Liver (tissue), 9 donors: Measurements from ENCODE around the gene FRMD1. TPM values are rescaled to one million over a fixed set of nuclear protein-coding genes. Genes with fewer than 3 reads are reported as not detected.

ENCODE experiments used
- DNase-seq: peaks from one replicate; pipeline ENCODE4 v3.0.0-alpha.2; 2017; ENCODE audit warnings: low spot score
- H3K27ac ChIP-seq, 2 donors: one replicate each; pipeline ENCODE4 v1.7.0; 2013; ENCODE audit warnings: inconsistent platforms in 2 of 2, low read length in 2 of 2, control low read depth in 1 of 2, low read depth in 1 of 2, mild to moderate bottlenecking in 1 of 2
- H3K27me3 ChIP-seq, 4 donors: one replicate each; pipeline versions ENCODE4 v1.6.1 to v1.7.0; 2013; ENCODE audit warnings: low read length in 3 of 4, inconsistent platforms in 1 of 4, mild to moderate bottlenecking in 1 of 4, moderate library complexity in 1 of 4; ENCODE audit not compliant: control insufficient read depth in 4 of 4, insufficient read depth in 4 of 4
- H3K36me3 ChIP-seq, 4 donors: one replicate each; pipeline versions ENCODE4 v1.6.1 to v1.7.0; 2013; ENCODE audit warnings: low read length in 3 of 4, mild to moderate bottlenecking in 3 of 4, low read depth in 1 of 4, moderate library complexity in 1 of 4; ENCODE audit not compliant: control insufficient read depth in 4 of 4, insufficient read depth in 3 of 4
- H3K4me1 ChIP-seq, 4 donors: one replicate each; pipeline versions ENCODE4 v1.6.1 to v1.7.0; 2013; ENCODE audit warnings: low read length in 3 of 4, mild to moderate bottlenecking in 3 of 4, moderate library complexity in 1 of 4; ENCODE audit not compliant: control insufficient read depth in 4 of 4, insufficient read depth in 4 of 4
- H3K4me3 ChIP-seq, 3 donors: one replicate each; pipeline versions ENCODE4 v1.6.1 to v1.7.0; 2013; ENCODE audit warnings: low read length in 3 of 3, control low read depth in 1 of 3, low read depth in 1 of 3, mild to moderate bottlenecking in 1 of 3
- H3K9ac ChIP-seq, 2 donors: one replicate each; pipeline ENCODE4 v1.7.0; 2013; ENCODE audit warnings: low read length in 2 of 2, mild to moderate bottlenecking in 2 of 2, moderate library complexity in 2 of 2, control low read depth in 1 of 2, low read depth in 1 of 2
- H3K9me3 ChIP-seq, 4 donors: one replicate each; pipeline versions ENCODE4 v1.6.1 to v1.7.0; 2013; ENCODE audit warnings: low read length in 3 of 4; ENCODE audit not compliant: control insufficient read depth in 4 of 4
- ATF3 ChIP-seq: IDR thresholded peaks from 2 replicates; pipeline ENCODE4 v1.6.1; 2016; ENCODE audit warnings: antibody characterized with exemption
- CTCF ChIP-seq: fragments of 150-350 bp; IDR thresholded peaks from 2 replicates; pipeline ENCODE4 v1.5.1; 2017; ENCODE audit warnings: improper control_type of control experiment, low read depth, low read length; ENCODE audit not compliant: missing input control
- EGR1 ChIP-seq, 2 donors: IDR thresholded peaks; 2 replicates each; pipeline ENCODE4 v1.6.1; 2016 to 2018; ENCODE audit warnings: antibody characterized with exemption in 2 of 2, low read depth in 2 of 2
- FOXA1 ChIP-seq: IDR thresholded peaks from 2 replicates; pipeline ENCODE4 v1.6.1; 2016; ENCODE audit warnings: antibody characterized with exemption
- FOXA2 ChIP-seq: IDR thresholded peaks from 2 replicates; pipeline ENCODE4 v1.6.1; 2016; ENCODE audit warnings: antibody characterized with exemption
- GABPA ChIP-seq, 2 donors: IDR thresholded peaks in 1 of 2; conservative IDR thresholded peaks in 1 of 2; 2 replicates each; pipeline ENCODE4 v1.6.1; 2016; ENCODE audit warnings: antibody characterized with exemption in 2 of 2, mild to moderate bottlenecking in 1 of 2, moderate library complexity in 1 of 2
- HNF4A ChIP-seq, 2 donors: conservative IDR thresholded peaks; 2 replicates each; pipeline ENCODE4 v1.6.1; 2016; ENCODE audit warnings: antibody characterized with exemption in 2 of 2, mild to moderate bottlenecking in 2 of 2
- JUND ChIP-seq, 2 donors: IDR thresholded peaks; 2 replicates each; pipeline ENCODE4 v1.6.1; 2016; ENCODE audit warnings: antibody characterized with exemption in 2 of 2
- NR2F2 ChIP-seq: IDR thresholded peaks from 2 replicates; pipeline ENCODE4 v1.6.1; 2016; ENCODE audit warnings: antibody characterized with exemption
- RAD21 ChIP-seq, 2 donors: IDR thresholded peaks; 2 replicates each; pipeline ENCODE4 v1.6.1; 2016; ENCODE audit warnings: antibody characterized with exemption in 2 of 2, mild to moderate bottlenecking in 2 of 2
- REST ChIP-seq: IDR thresholded peaks from 2 replicates; pipeline ENCODE4 v1.6.1; 2016; ENCODE audit warnings: antibody characterized with exemption, mild to moderate bottlenecking
- RXRA ChIP-seq, 2 donors: IDR thresholded peaks; 2 replicates each; pipeline ENCODE4 v1.6.1; 2017 to 2018; ENCODE audit warnings: antibody characterized with exemption in 2 of 2, mild to moderate bottlenecking in 1 of 2
- SP1 ChIP-seq: IDR thresholded peaks from 2 replicates; pipeline ENCODE4 v1.6.1; 2018; ENCODE audit warnings: antibody characterized with exemption, mild to moderate bottlenecking
- TAF1 ChIP-seq: conservative IDR thresholded peaks from 2 replicates; pipeline ENCODE4 v1.6.1; 2016; ENCODE audit warnings: antibody characterized with exemption, mild to moderate bottlenecking
- YY1 ChIP-seq: IDR thresholded peaks from 2 replicates; pipeline ENCODE4 v1.6.1; 2016; ENCODE audit warnings: antibody characterized with exemption, mild to moderate bottlenecking
- ZBTB33 ChIP-seq: IDR thresholded peaks from 2 replicates; pipeline ENCODE4 v1.6.1; 2016; ENCODE audit warnings: antibody characterized with exemption
- WGBS: extraction: QIAGEN DNeasy Blood & Tissue Kit; methylation state at CpG from one replicate; pipeline ENCODE4 v1.1.7; 2013; 5-methylcytosine and 5-hydroxymethylcytosine counted together
- polyA plus RNA-seq, 2 donors: library from polyadenylated mRNA; stranded (reverse) in 1 of 2; unstranded in 1 of 2; fragments of 200-250 nt in 1 of 2; fragments of >200 nt in 1 of 2; fragmentation: Nextera tagmentation in 1 of 2; extraction: Ambion mirVana in 1 of 2; gene quantifications; one replicate each; pipeline versions ENCODE4 v1.2.1 to v1.2.3, GENCODE V29; 2013 to 2015
- total RNA-seq, 2 donors: library from RNA; depleted of rRNA; stranded (reverse); fragments of >200 nt; gene quantifications; one replicate each; pipeline ENCODE4 v1.2.3, GENCODE V29; 2014
- donor health status: healthy.
- donor health status: healthy.
- donor health status: healthy.
- donor health status: healthy.
- donor health status: healthy.

FRMD1 gene
- total and polyA plus RNA-seq, 4 donors: 0.04 to 0.17 (median 0.12) TPM

GRCh38 chr6:168037242-168037641 lies 41.8 kb downstream of the FRMD1 start (continued):
- TF ChIP-seq CTCF (no peak), TAF1 (no peak), JUND (IDR thresholded peaks at IDR 0.05) (no peak)

GRCh38 chr6:168035661-168036545 lies 43.1 kb downstream of the FRMD1 start:
- Histone ChIP-seq H3K9me3 (peaks cover 16 to 36% (median 16%) of the 10 kb centered on the region in 4 donors), H3K36me3 (no peaks in the 10 kb centered on the region), H3K4me3 (peak overlapping the region in 2 of 3 donors; percentile 27 to 50), H3K4me1 (peaks cover 0 to 6% (median 4%) of the 10 kb centered on the region in 4 donors), H3K27me3 (no peaks in the 10 kb centered on the region), H3K9ac (no peak overlapping the region), H3K27ac (peak overlapping the region; percentile 43 to 76)
- 55% methylated on average over 29 of the region's 29 CpGs for WGBS
- DNase-seq: no peak
- no peak for TF ChIP-seq REST
- TF ChIP-seq RAD21 (IDR thresholded peaks at IDR 0.05): no peak
- no peak for TF ChIP-seq CTCF
- TF ChIP-seq NR2F2: no peak
- TF ChIP-seq FOXA1: no peak
- TF ChIP-seq HNF4A (conservative IDR thresholded peaks at IDR 0.05): no peak
- TF ChIP-seq ZBTB33: no peak
- no peak for TF ChIP-seq EGR1 (IDR thresholded peaks at IDR 0.05; ENCODE audit: low read depth in 2 of 2)
- no peak for TF ChIP-seq GABPA (IDR thresholded peaks at IDR 0.05 in 1 of 2, conservative IDR thresholded peaks at IDR 0.05 in 1 of 2)
- no peak for TF ChIP-seq TAF1
- no peak for TF ChIP-seq SP1
- TF ChIP-seq ATF3: no peak
- no peak for TF ChIP-seq FOXA2
- no peak for TF ChIP-seq RXRA (IDR thresholded peaks at IDR 0.05)
- no peak for TF ChIP-seq YY1
